NT2/D1 (cell line): Measurements from ENCODE around the gene SPPL3.

Experiments
- SUZ12 ChIP-seq: IDR thresholded peaks from 2 replicates; pipeline ENCODE4 v1.6.1; 2011; ENCODE audit not compliant: insufficient read length, insufficient read depth; ENCODE audit errors: extremely low read depth
- YY1 ChIP-seq: IDR thresholded peaks from 2 replicates; pipeline ENCODE4 v1.6.1; 2011; ENCODE audit not compliant: insufficient read length, insufficient read depth
- ZNF274 ChIP-seq: IDR thresholded peaks from 2 replicates; pipeline ENCODE4 v1.6.1; 2011; ENCODE audit warnings: mild to moderate bottlenecking, low read depth, low read length

DNA sequence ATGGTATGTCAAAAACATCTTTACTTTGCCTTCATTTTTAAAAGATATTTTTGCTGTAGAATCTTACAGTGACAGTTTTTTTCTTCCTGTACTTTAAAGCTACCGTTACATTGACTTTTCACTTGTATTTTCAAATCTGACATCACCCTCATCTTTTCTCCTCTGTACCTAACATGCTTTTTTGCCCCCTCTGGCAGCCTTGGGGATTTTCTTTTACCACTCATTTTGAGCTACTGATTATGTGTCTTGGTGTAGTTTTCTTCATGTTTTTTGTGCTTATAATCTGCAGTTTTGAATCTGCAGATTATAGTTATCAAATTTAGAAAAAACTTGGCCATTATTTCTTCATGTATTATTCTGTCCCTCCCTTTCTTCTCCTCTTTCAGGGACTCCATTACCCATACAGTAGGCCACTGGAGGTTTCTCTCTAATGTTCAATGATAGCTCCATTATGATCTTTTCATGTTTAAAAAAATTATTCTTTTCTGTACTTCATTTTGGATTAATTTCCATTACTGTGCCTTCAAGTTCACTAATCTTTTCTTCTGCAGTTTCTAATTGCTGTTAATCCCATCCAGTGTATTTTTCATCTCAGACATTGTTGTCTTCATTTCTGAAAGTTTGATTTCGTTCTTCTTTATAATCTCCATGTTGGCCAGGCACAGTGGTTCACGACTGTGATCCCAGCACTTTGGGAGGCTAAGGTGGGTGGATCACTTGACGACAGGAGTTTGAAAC lies 108.5 kb downstream of the SPPL3 start:
- TF ChIP-seq ZNF274 (no peak), YY1 (no peak), SUZ12 (no peak)
